ENCODE results near the gene IL36RN. TPM values are rescaled to one million over a fixed set of nuclear protein-coding genes. Genes with fewer than 3 reads are reported as not detected.

IL36RN gene
- polyA plus RNA-seq, 1 of the 3 experiments (the other 2 are of a cell fraction): not detected

DNA sequence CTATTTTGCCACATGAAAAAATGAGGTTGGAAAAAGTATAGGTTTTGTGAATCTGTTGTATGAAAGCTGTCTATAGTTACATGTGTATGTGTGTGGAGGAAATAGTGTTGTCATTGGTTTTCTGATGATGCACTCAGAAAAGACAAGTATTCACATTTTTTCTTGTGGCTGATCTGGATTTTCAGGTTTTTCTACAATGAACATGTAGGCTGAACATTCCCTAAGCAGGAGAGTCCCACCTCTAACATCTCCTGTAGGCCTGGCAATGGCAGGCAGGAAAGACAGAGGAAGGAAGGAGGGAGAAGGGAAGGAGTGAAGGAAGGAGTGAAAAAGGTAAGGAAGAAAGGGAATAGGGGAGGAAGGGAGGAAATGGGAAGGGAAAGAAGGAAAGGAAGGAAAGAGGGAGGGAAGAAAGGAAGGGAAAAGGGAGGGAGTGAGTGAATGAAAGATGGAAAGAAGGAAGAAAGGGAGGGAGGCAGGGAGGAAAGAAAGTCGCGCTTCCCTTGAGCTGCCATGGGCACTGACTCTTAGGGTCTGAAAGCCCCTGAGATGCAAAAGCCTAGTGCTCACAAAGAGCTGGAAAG, 495 bp upstream of the IL36RN start:
- no peak overlapping the region for H3K9ac ChIP-seq
- peaks cover under 1% of the 10 kb centered on the region; the same call in 1 of the 2 replicates for H3K27me3 ChIP-seq (ENCODE audit: insufficient read depth)
- no peak overlapping the region for H3K4me3 ChIP-seq (ENCODE audit: low read depth in 2 of 2, low read length in 1 of 2)
- 47% methylated on average over 2 of the region's 2 CpGs for WGBS (ENCODE audit: low lambda C conversion rate)
- H3K36me3 ChIP-seq (replicated peaks in 1 of 2; ENCODE audit: control insufficient read depth in 1 of 2, insufficient read depth in 2 of 2, low read length in 1 of 2): no peaks in the 10 kb centered on the region
- ChIA-PET POLR2A (no interaction called here), CTCF (interaction anchor here (1.0 to 1.6 kb wide), 2 partner anchors 22 to 332 kb away, joined by 3 to 6 read pairs; no protein-coding TSS in a partner anchor)
- no peaks in the 10 kb centered on the region for H4K20me1 ChIP-seq (ENCODE audit: insufficient read depth)
- H3K79me2 ChIP-seq (ENCODE audit: insufficient read depth): no peaks in the 10 kb centered on the region
- no peak overlapping the region for H2AFZ ChIP-seq (ENCODE audit: low read depth)
- TF ChIP-seq NRF1 (IDR thresholded peaks at IDR 0.05; ENCODE audit: low read depth, low read length) (no peak), RAD21 (IDR thresholded peaks at IDR 0.05; ENCODE audit: low read length) (no peak), FOSL2 (IDR thresholded peaks at IDR 0.05; ENCODE audit: borderline replicate concordance, low read depth) (no peak), EP300 (IDR thresholded peaks at IDR 0.05; ENCODE audit: borderline replicate concordance in 1 of 2, low read depth in 1 of 2, low read length in 1 of 2) (no peak), FOXJ3 (CRISPR knock-in tag; IDR thresholded peaks at IDR 0.05) (no peak), MXI1 (IDR thresholded peaks at IDR 0.05; ENCODE audit: low read depth, low read length) (no peak), JUND (IDR thresholded peaks at IDR 0.05) (no peak), RCOR1 (IDR thresholded peaks at IDR 0.05; ENCODE audit: low read length) (no peak), RFX5 (IDR thresholded peaks at IDR 0.05; ENCODE audit: low read length) (no peak), FOXM1 (IDR thresholded peaks at IDR 0.05; ENCODE audit: low read depth) (no peak)
- TF ChIP-seq, protein P1, sequence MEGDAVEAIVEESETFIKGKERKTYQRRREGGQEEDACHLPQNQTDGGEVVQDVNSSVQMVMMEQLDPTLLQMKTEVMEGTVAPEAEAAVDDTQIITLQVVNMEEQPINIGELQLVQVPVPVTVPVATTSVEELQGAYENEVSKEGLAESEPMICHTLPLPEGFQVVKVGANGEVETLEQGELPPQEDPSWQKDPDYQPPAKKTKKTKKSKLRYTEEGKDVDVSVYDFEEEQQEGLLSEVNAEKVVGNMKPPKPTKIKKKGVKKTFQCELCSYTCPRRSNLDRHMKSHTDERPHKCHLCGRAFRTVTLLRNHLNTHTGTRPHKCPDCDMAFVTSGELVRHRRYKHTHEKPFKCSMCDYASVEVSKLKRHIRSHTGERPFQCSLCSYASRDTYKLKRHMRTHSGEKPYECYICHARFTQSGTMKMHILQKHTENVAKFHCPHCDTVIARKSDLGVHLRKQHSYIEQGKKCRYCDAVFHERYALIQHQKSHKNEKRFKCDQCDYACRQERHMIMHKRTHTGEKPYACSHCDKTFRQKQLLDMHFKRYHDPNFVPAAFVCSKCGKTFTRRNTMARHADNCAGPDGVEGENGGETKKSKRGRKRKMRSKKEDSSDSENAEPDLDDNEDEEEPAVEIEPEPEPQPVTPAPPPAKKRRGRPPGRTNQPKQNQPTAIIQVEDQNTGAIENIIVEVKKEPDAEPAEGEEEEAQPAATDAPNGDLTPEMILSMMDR (IDR thresholded peaks at IDR 0.05): no peak
- TF ChIP-seq, protein P2, sequence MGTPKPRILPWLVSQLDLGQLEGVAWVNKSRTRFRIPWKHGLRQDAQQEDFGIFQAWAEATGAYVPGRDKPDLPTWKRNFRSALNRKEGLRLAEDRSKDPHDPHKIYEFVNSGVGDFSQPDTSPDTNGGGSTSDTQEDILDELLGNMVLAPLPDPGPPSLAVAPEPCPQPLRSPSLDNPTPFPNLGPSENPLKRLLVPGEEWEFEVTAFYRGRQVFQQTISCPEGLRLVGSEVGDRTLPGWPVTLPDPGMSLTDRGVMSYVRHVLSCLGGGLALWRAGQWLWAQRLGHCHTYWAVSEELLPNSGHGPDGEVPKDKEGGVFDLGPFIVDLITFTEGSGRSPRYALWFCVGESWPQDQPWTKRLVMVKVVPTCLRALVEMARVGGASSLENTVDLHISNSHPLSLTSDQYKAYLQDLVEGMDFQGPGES (IDR thresholded peaks at IDR 0.05; ENCODE audit: low read depth, low read length): no peak
- TF ChIP-seq, protein P3, sequence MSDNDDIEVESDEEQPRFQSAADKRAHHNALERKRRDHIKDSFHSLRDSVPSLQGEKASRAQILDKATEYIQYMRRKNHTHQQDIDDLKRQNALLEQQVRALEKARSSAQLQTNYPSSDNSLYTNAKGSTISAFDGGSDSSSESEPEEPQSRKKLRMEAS (IDR thresholded peaks at IDR 0.05; ENCODE audit: low read depth): no peak
- TF ChIP-seq, protein P4, sequence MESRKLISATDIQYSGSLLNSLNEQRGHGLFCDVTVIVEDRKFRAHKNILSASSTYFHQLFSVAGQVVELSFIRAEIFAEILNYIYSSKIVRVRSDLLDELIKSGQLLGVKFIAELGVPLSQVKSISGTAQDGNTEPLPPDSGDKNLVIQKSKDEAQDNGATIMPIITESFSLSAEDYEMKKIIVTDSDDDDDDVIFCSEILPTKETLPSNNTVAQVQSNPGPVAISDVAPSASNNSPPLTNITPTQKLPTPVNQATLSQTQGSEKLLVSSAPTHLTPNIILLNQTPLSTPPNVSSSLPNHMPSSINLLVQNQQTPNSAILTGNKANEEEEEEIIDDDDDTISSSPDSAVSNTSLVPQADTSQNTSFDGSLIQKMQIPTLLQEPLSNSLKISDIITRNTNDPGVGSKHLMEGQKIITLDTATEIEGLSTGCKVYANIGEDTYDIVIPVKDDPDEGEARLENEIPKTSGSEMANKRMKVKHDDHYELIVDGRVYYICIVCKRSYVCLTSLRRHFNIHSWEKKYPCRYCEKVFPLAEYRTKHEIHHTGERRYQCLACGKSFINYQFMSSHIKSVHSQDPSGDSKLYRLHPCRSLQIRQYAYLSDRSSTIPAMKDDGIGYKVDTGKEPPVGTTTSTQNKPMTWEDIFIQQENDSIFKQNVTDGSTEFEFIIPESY (IDR thresholded peaks at IDR 0.05; ENCODE audit: borderline replicate concordance, low read depth): no peak
- H3K4me2 ChIP-seq: no peak overlapping the region
- no peaks in the 10 kb centered on the region for H3F3A ChIP-seq (replicated peaks; ENCODE audit: insufficient read depth)
- DNase-seq: no peak
- no peaks in the 10 kb centered on the region for H3K9me2 ChIP-seq
- no peak overlapping the region for H3K27ac ChIP-seq (ENCODE audit: low read depth in 2 of 2, low read length in 1 of 2)
- no peaks in the 10 kb centered on the region for H3K4me1 ChIP-seq (ENCODE audit: control insufficient read depth in 1 of 2, insufficient read depth in 2 of 2, low read depth in 1 of 2, low read length in 1 of 2)
- H3K9me3 ChIP-seq: no peaks in the 10 kb centered on the region

Measured in SK-N-SH (cell line).